B cell (primary cell): ENCODE measurements around the gene THRB. TPM values are rescaled to one million over a fixed set of nuclear protein-coding genes. Genes with fewer than 3 reads are reported as not detected.

Source experiments
- ATAC-seq: fragments of 200-7000 bp; cut with Tn5 transposase; one replicate; pipeline ENCODE4 v1.10.0; 2021; ENCODE audit warnings: low read depth, mild to moderate bottlenecking, moderate number of reproducible peaks, moderate library complexity
- CTCF ChIA-PET: fragments of 350-600 bp; sonication (Branson Sonifier 250); formaldehyde crosslinking; loops from one replicate; lab custom pipeline; 2021; ENCODE audit warnings: antibody characterized with exemption, inconsistent platforms; lab: Charles Lee
- POLR2A ChIA-PET: fragments of 350-600 bp; sonication (Branson Sonifier 250); formaldehyde crosslinking; loops from one replicate; lab custom pipeline; 2021; ENCODE audit warnings: antibody characterized with exemption; lab: Charles Lee
- DNase-seq: peaks from one replicate; pipeline ENCODE4 v3.0.0; 2013
- H2AFZ ChIP-seq: 2 replicates; pipeline ENCODE4 v1.6.1; 2012; ENCODE audit warnings: mild to moderate bottlenecking, low read depth, low read length; ENCODE audit not compliant: insufficient read depth, poor library complexity, severe bottlenecking
- H3K27ac ChIP-seq, 2 donors: 1 replicate in 1 of 2; 2 replicates in 1 of 2; pipeline ENCODE4 v1.5.1; 2012 to 2013; ENCODE audit warnings: low read length in 2 of 2, mild to moderate bottlenecking in 2 of 2, moderate library complexity in 1 of 2
- H3K27me3 ChIP-seq, 4 experiments: fragments of 200-600 bp in 1 of 4; sonication (generic) in 1 of 4; replicated peaks in 1 of 4; 1 replicate in 2 of 4; 2 replicates in 2 of 4; pipeline versions ENCODE4 v1.6.1 to v1.7.0; 2013 to 2016; ENCODE audit warnings: low read length in 3 of 4, mild to moderate bottlenecking in 2 of 4, mixed read lengths in 1 of 4, moderate library complexity in 1 of 4; ENCODE audit not compliant: insufficient read depth in 4 of 4, control insufficient read depth in 3 of 4; ENCODE audit errors: control extremely low read depth in 1 of 4
- H3K36me3 ChIP-seq, 2 experiments: replicated peaks in 1 of 2; 1 replicate in 1 of 2; 2 replicates in 1 of 2; pipeline versions ENCODE4 v1.6.1 to v1.7.1; 2013; ENCODE audit warnings: low read length in 1 of 2; ENCODE audit not compliant: insufficient read depth in 2 of 2, control insufficient read depth in 1 of 2; ENCODE audit errors: control extremely low read depth in 1 of 2, extremely low read depth in 1 of 2
- H3K4me1 ChIP-seq, 2 donors: fragments of 200-600 bp in 1 of 2; sonication (generic) in 1 of 2; 1 replicate in 1 of 2; 2 replicates in 1 of 2; pipeline versions ENCODE4 v1.5.1 to v1.6.1; 2013 to 2017; ENCODE audit warnings: low read length in 2 of 2; ENCODE audit not compliant: control insufficient read depth in 2 of 2, insufficient read depth in 2 of 2
- H3K4me2 ChIP-seq: replicated peaks from 2 replicates; pipeline ENCODE3; 2012; ENCODE audit warnings: mild to moderate bottlenecking, low read depth, low read length; ENCODE audit not compliant: poor library complexity, severe bottlenecking
- H3K4me3 ChIP-seq, 5 experiments: fragments of 200-600 bp in 1 of 5; sonication (generic) in 1 of 5; 1 replicate in 3 of 5; 2 replicates in 2 of 5; pipeline versions ENCODE4 v1.5.1 to v1.7.0; 2011 to 2016; ENCODE audit warnings: low read length in 4 of 5, mild to moderate bottlenecking in 4 of 5, low read depth in 2 of 5, control low read depth in 1 of 5, moderate library complexity in 1 of 5; ENCODE audit not compliant: insufficient read depth in 1 of 5; ENCODE audit errors: control extremely low read depth in 1 of 5, extremely low read depth in 1 of 5
- H3K79me2 ChIP-seq: fragments of 200-600 bp; sonication (generic); one replicate; pipeline ENCODE4 v1.6.0; 2016; ENCODE audit warnings: low read length; ENCODE audit not compliant: control insufficient read depth, insufficient read depth
- H3K9ac ChIP-seq: fragments of 200-600 bp; sonication (generic); 2 replicates; pipeline ENCODE4 v1.6.1; 2017; ENCODE audit warnings: mild to moderate bottlenecking, low read length, moderate library complexity
- H3K9me3 ChIP-seq, 3 donors: one replicate each; pipeline versions ENCODE4 v1.6.1 to v1.7.1; 2013; ENCODE audit warnings: low read length in 2 of 3; ENCODE audit not compliant: control insufficient read depth in 2 of 3, insufficient read depth in 1 of 3; ENCODE audit errors: control extremely low read depth in 1 of 3
- H4K20me1 ChIP-seq: 2 replicates; pipeline ENCODE4 v1.6.0; 2012; ENCODE audit warnings: mild to moderate bottlenecking, low read length; ENCODE audit not compliant: insufficient read depth, control insufficient read depth, poor library complexity, severe bottlenecking
- H3K27ac Mint-ChIP-seq: one replicate; pipeline ENCODE4 v1.8.0; 2021; ENCODE audit warnings: mixed read lengths
- H3K27me3 Mint-ChIP-seq: one replicate; pipeline ENCODE4 v1.8.0; 2021; ENCODE audit warnings: mixed read lengths
- H3K4me1 Mint-ChIP-seq: one replicate; pipeline ENCODE4 v1.8.0; 2021; ENCODE audit warnings: mixed read lengths
- H3K4me3 Mint-ChIP-seq: one replicate; pipeline ENCODE4 v1.8.0; 2021; ENCODE audit warnings: mixed read lengths
- H3K9me3 Mint-ChIP-seq: one replicate; pipeline ENCODE4 v1.8.0; 2022; ENCODE audit warnings: mixed read lengths; ENCODE audit not compliant: insufficient read depth
- EZH2 ChIP-seq: IDR thresholded peaks from 2 replicates; pipeline ENCODE4 v1.6.1; 2012; ENCODE audit warnings: borderline replicate concordance, low read depth, mild to moderate bottlenecking, moderate library complexity, low read length; ENCODE audit not compliant: insufficient read depth, poor library complexity, severe bottlenecking
- WGBS: methylation state at CpG from one replicate; pipeline ENCODE4 v1.1.5; 2013; ENCODE audit warnings: missing lambda C conversion rate; ENCODE audit not compliant: insufficient coverage; 5-methylcytosine and 5-hydroxymethylcytosine counted together
- intact Hi-C: fragments of 100-400 bp; cut with micrococcal nuclease; formaldehyde crosslinking; loops from one replicate; pipeline ENCODE4 v1.10.0; 2022
- polyA plus RNA-seq: library from polyadenylated mRNA; depleted of rRNA; stranded (reverse); fragments of >200 nt; gene quantifications from 2 replicates; pipeline ENCODE4 v1.2.3, GENCODE V29; 2012
- total RNA-seq, 2 donors: library from RNA; stranded (reverse); fragments of 120-200 nt in 1 of 2; gene quantifications; 1 replicate in 1 of 2; 2 replicates in 1 of 2; pipeline versions ENCODE4 v1.2.3 to v1.2.4, GENCODE V29; 2013 to 2022
- TF ChIP-seq, protein P1 (sequence below): fragments of 200-600 bp; IDR thresholded peaks from one replicate; pipeline ENCODE4 v1.8.0; 2022; ENCODE audit warnings: antibody characterized with exemption, mild to moderate bottlenecking

The THRB gene
- total and polyA plus RNA-seq, 2 donors (not counting 1 experiment from before 2014, with no cell fraction given) = 0.86 to 1.8 TPM

DNA sequence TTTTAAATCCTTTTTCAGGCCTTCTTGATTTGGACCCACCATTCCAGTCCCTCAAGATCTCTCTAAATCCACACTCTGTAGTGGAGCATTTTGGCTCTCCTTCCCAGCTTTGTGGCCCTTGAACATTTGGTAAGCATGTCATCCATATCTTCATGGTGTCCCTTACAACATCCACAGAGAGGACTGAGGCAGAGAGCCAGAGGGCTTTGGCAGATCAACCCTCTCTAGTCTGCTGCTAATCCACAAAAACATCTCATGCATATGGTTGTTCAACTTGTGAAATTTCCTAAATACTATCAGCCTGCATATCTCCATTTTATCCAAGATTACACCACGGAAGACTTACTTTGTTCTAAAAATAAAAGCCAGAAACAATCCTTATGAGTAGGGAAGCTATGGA, 23.2 kb downstream of the THRB start:
- WGBS = no CpG with 5 or more reads among the region's 1 CpG
- no peaks in the 10 kb centered on the region for H3K9me3 ChIP-seq
- H3K4me2 ChIP-seq = no peak overlapping the region
- TF ChIP-seq EZH2 = no peak
- TF ChIP-seq, protein P1, sequence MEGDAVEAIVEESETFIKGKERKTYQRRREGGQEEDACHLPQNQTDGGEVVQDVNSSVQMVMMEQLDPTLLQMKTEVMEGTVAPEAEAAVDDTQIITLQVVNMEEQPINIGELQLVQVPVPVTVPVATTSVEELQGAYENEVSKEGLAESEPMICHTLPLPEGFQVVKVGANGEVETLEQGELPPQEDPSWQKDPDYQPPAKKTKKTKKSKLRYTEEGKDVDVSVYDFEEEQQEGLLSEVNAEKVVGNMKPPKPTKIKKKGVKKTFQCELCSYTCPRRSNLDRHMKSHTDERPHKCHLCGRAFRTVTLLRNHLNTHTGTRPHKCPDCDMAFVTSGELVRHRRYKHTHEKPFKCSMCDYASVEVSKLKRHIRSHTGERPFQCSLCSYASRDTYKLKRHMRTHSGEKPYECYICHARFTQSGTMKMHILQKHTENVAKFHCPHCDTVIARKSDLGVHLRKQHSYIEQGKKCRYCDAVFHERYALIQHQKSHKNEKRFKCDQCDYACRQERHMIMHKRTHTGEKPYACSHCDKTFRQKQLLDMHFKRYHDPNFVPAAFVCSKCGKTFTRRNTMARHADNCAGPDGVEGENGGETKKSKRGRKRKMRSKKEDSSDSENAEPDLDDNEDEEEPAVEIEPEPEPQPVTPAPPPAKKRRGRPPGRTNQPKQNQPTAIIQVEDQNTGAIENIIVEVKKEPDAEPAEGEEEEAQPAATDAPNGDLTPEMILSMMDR = no peak
- intact Hi-C loops = no loop called here
- no peak overlapping the region for H2AFZ ChIP-seq
- no peak for DNase-seq
- H3K79me2 ChIP-seq = no peaks in the 10 kb centered on the region
- H3K4me1 ChIP-seq = no peaks in the 10 kb centered on the region
- no peaks in the 10 kb centered on the region for H3K4me1 Mint-ChIP-seq
- no peaks in the 10 kb centered on the region for H3K27me3 ChIP-seq
- H3K9me3 Mint-ChIP-seq = no peaks in the 10 kb centered on the region
- ChIA-PET POLR2A (no interaction called here), CTCF (no interaction called here)
- no peaks in the 10 kb centered on the region for H3K36me3 ChIP-seq
- no peak for ATAC-seq
- peaks cover 11% of the 10 kb centered on the region for H3K27me3 Mint-ChIP-seq
- no peak overlapping the region for H3K4me3 ChIP-seq
- no peak overlapping the region for H3K9ac ChIP-seq
- no peaks in the 10 kb centered on the region for H4K20me1 ChIP-seq
- H3K4me3 Mint-ChIP-seq = no peak overlapping the region
- H3K27ac ChIP-seq = no peak overlapping the region
- H3K27ac Mint-ChIP-seq = no peak overlapping the region

DNA sequence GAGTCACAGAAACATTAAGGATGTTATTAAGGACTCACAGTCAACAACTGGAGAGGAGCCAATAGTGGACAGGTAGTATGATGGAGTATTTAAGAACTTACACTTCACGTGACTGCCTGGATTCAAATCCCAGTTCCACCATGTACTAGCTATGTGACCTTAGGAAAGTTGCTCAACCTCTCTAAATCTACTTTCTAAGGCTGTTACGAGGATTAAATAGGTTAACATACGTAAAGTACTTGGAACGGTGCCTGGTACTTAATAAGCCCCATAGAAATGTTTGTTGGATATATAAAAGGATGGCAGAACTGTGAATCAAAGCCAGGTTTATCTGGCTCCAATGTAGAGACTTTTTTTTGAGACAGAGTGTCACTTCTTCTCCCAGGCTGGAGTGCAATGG, 24.4 kb downstream of the THRB start:
- Mint-ChIP-seq H3K27me3 (peaks cover 16% of the 10 kb centered on the region), H3K4me3 (no peak overlapping the region), H3K27ac (no peak overlapping the region), H3K4me1 (no peaks in the 10 kb centered on the region), H3K9me3 (no peaks in the 10 kb centered on the region)
- WGBS = no CpG with 5 or more reads among the region's 4 CpGs
- Histone ChIP-seq H4K20me1 (no peaks in the 10 kb centered on the region), H3K36me3 (no peaks in the 10 kb centered on the region), H3K79me2 (no peaks in the 10 kb centered on the region), H3K4me2 (no peak overlapping the region), H3K4me1 (no peaks in the 10 kb centered on the region), H2AFZ (no peak overlapping the region), H3K27ac (no peak overlapping the region), H3K27me3 (no peaks in the 10 kb centered on the region), H3K4me3 (no peak overlapping the region), H3K9ac (no peak overlapping the region), H3K9me3 (no peaks in the 10 kb centered on the region)
- ChIA-PET CTCF (no interaction called here), POLR2A (no interaction called here)
- TF ChIP-seq EZH2 = no peak
- TF ChIP-seq, protein P1 = no peak
- intact Hi-C loops = no loop called here
- ATAC-seq (no peak), DNase-seq (no peak)
